GM19238 (cell line): ENCODE data around the gene IFNL4.
"Not testable (repeated sequence)": the region's sequence is repeated elsewhere in the genome, so short reads cannot be mapped to it uniquely, and the experiment has no call there.

Experiments
- DNase-seq: peaks from one replicate; pipeline ENCODE4 v3.0.0; 2011; ENCODE audit warnings: low spot score; ENCODE audit not compliant: insufficient read length

IFNL4 gene

GRCh38 chr19:39224910-39225309 lies 23.7 kb downstream of the IFNL4 start:
- DNase-seq = no peak

GRCh38 chr19:39223703-39224279 lies 24.9 kb downstream of the IFNL4 start:
- no peak for DNase-seq

DNA sequence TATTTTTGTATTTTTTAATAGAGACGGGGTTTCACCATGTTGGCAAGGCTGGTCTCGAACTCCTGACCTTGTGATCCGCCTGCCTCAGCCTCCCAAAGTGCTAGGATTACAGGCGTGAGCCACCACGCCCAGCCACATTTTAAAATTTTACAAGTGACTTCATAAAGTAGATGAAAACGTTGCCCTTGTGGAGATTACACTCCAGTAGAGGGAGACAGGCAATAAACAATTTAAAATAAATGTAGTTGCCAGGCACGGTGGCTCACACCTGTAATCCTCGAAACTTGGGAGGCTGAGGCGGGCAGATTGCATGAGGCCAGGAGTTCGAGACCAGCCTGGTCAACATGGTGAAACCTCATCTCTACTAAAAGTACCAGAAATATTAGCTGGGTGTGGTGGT lies 29.5 kb downstream of the IFNL4 start:
- not testable (repeated sequence) for DNase-seq

- no peak for DNase-seq
These were observed 30.2 kb downstream of the IFNL4 start for GRCh38 chr19:39218230-39219007.

DNA sequence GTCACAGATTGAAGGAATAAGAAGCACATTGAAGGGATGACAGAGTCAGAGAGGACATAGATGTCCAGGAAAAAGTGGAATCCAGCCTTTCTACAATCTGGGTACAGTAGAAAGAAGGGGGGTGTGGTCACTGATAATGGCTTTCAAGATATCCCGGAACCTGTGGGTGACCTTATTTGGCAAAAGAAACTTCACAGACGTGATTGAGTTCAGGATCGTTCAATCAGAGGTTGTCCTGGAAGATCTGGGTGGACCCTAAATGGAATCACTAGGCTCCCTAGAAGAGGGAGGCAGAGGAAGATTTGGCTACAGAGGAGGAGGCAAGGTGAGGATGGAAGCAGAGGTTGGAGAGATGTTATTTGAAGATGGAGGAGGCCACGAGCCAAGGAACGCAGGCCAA lies 31.6 kb downstream of the IFNL4 start:
- no peak for DNase-seq

DNA sequence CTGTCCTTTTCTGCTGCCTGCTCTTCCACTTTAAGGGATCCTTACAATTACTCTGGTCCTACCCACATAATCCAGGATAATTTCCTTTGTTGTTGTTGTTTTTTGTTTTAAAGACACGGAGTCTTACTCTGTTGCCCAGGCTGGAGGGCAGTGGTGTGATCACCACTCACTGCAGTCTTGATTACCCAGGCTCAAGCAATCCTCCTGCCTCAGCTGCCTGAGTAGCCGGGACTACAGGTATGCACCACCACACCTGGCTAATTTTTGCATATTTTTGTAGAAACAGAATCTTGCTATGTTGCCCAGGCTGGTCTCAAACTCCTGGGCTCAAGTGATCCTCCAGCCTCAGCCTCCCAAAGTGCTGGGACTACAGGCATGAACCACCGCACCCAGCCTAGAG lies 33.3 kb downstream of the IFNL4 start:
- not testable (repeated sequence) for DNase-seq

DNA sequence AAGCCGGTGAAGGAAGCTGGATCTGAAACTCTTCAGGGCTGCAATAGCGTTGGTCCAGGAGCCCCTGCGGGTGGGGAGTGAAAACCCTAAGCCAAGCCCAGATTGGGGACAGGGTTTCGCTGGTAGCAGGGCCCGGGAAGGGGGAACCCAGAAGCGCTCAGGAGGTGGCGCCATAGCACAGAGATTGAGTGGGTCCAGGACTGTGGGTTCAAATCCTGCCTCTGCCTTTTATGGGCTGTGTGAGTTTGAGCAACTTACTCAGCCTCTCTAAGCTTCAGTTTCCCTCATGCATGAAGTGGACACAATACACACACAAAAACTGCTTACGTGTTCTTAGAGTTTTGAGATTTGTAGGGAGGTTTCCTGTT lies 36.3 kb downstream of the IFNL4 start:
- no peak for DNase-seq

- DNase-seq = no peak
These were observed 36.8 kb downstream of the IFNL4 start for GRCh38 chr19:39211731-39212374.

DNA sequence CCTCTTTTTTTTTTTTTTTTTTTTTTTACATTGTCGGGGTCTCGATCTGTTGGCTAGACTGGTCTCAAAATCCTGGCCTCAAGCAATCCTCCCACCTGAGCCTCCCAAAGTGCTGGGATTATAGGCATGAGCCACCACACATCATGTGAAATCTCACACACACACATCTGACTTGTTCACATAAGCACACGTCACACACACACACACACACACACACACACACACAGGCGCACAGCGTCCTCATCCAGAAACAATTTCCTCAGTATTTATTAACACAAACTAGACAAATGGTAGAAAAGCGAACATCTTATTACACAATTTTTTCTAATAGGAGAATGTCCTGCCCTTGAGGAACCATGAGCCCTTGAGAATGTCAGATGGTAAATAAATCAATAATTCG lies 39.5 kb downstream of the IFNL4 start:
- DNase-seq = no peak

DNA sequence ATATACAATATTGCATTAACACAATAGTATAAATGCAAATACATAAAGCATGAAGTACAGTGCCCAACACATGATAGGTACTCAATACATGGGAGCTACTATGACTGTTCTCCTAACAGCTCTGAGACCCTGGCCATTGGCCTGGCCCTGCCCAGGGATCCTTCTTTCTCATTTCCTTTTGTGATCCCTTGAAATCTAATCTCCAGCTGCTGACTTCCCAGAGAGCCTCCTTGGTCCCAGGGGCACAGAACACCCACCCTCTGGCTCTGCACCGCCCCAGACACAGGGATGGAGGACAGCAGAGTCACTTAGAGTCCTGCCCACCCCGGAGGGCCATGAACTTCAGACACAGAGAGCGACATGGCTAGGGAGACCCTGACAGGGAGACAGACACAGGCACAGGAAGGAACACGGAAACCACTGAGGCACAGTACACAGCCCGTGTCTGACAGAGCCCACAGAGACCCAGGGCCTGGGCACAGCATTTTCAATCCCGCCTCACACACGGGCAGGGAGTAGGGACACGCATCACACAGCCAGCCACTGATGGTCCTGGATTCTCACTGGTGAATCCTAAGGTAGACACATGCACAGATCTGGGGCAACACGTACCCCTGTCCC lies 40.4 kb downstream of the IFNL4 start:
- no peak for DNase-seq

DNA sequence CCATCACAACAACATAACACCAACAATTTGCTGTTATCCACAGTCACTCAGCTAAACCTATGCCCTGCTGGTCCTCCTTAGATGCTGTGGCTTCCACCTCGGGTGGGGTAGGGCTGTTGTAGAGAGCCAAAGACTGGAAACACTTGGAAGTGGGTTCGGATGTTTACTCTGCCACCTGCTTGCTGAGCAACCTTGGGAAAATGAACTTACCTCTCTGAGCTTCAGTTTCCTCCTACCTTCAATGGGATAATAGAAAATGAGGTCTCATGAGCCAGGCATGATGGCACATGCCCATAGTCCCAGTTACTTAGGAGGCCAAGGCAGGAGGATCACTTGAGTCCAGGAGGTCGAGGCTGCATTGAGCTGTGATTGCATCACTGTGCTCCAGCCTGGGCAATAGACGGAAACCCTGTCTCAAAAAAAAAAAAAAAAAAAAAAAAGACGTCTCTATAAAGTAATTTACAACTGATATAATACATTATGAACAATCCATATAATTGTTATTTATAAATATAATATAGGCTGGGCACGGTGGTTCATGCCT lies 41.3 kb downstream of the IFNL4 start:
- DNase-seq = no peak

DNA sequence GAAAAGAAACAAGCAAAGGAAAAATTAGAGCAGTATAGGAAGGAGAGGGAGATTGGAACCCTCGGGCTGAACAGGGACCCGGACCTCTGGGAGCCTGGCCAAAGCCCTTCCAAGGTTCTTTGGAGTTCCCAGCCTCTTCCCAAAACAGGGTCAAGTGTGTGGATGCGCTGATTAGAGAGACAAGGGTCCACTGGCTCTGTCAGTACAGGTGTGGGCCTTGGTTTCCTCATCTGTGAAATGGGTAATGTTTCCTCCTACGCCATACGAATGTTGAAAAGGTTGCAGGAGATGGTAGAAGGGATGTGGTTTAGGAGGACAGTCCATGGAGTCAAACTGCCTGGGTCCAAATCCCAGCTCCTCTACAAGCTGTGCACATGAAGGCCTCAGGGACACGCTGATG lies 42.5 kb downstream of the IFNL4 start:
- no peak for DNase-seq

- no peak for DNase-seq
These were observed 43.2 kb downstream of the IFNL4 start for GRCh38 chr19:39205449-39205764.

GRCh38 chr19:39203372-39204341 lies 45.0 kb downstream of the IFNL4 start, which contains the start of gene SYCN:
Gene SYCN (minus strand): TSS chr19:39204263. CDS start chr19:39204254, 9 bp downstream.
- no peak for DNase-seq

- no peak for DNase-seq
These were observed 45.7 kb downstream of the IFNL4 start for GRCh38 chr19:39202998-39203355.

- no peak for DNase-seq
These were observed 47.9 kb downstream of the IFNL4 start for GRCh38 chr19:39200803-39201115.

GRCh38 chr19:39200066-39200802 lies 48.4 kb downstream of the IFNL4 start:
- no peak for DNase-seq

- DNase-seq = no peak
These were observed 49.6 kb downstream of the IFNL4 start for GRCh38 chr19:39199025-39199424.

GRCh38 chr19:39197808-39198207 lies 50.8 kb downstream of the IFNL4 start:
- no peak for DNase-seq

GRCh38 chr19:39196860-39197562 lies 51.6 kb downstream of the IFNL4 start, which contains the start of gene NCCRP1:
Gene NCCRP1 (plus strand): TSS chr19:39196964. CDS start chr19:39196983, 19 bp downstream.
- DNase-seq = no peak
